Measurements from ENCODE around the gene DCTN4.

- no peak for TF ChIP-seq CTCF (IDR thresholded peaks at IDR 0.05)
- TF ChIP-seq POLR2A (IDR thresholded peaks at IDR 0.05): no peak
Observed at GRCh38 chr5:150771034-150771795, 12.4 kb upstream of the DCTN4 start.

Data from Peyer's patch (tissue), 4 donors.